NCI-H748 treated with DMSO at 0.1 percent for 48 hours (cell line): Measurements from ENCODE around the gene GYG2.
"Not testable (repeated sequence)": the region's sequence is repeated elsewhere in the genome, so short reads cannot be mapped to it uniquely, and the experiment has no call there.

ENCODE experiments used
- DNase-seq: peaks from one replicate; lab custom pipeline; 2025; lab: John Stamatoyannopoulos, UW

The GYG2 gene

GRCh38 chrX:2872671-2873277, 44.0 kb downstream of the GYG2 start:
- DNase-seq: no peak

GRCh38 chrX:2874222-2875135, 45.7 kb downstream of the GYG2 start:
- DNase-seq: no peak

- no peak for DNase-seq
These were observed 46.4 kb downstream of the GYG2 start for GRCh38 chrX:2875136-2875481.

GRCh38 chrX:2875798-2876399, 47.2 kb downstream of the GYG2 start:
- DNase-seq: no peak

GRCh38 chrX:2878563-2878962, 49.8 kb downstream of the GYG2 start:
- no peak for DNase-seq

- DNase-seq: no peak
These were observed 50.9 kb downstream of the GYG2 start for GRCh38 chrX:2879670-2880069.

- no peak for DNase-seq
These were observed 55.0 kb downstream of the GYG2 start for GRCh38 chrX:2883770-2884169.

GRCh38 chrX:2888309-2888708, 59.6 kb downstream of the GYG2 start:
- no peak for DNase-seq

GRCh38 chrX:2889045-2889605, 60.4 kb downstream of the GYG2 start:
- DNase-seq: no peak

GRCh38 chrX:2889706-2890490, 61.2 kb downstream of the GYG2 start:
- not testable (repeated sequence) for DNase-seq

- DNase-seq: not testable (repeated sequence)
These were observed 62.1 kb downstream of the GYG2 start for GRCh38 chrX:2890536-2891460.

- no peak for DNase-seq
These were observed 64.1 kb downstream of the GYG2 start for GRCh38 chrX:2892816-2893215.

GRCh38 chrX:2894885-2895292, 66.2 kb downstream of the GYG2 start:
- DNase-seq: peak; percentile 14

GRCh38 chrX:2897311-2897689, 68.6 kb downstream of the GYG2 start:
- DNase-seq: no peak

GRCh38 chrX:2897690-2898623, 69.2 kb downstream of the GYG2 start:
- DNase-seq: peak; percentile 25

- DNase-seq: no peak
These were observed 70.2 kb downstream of the GYG2 start for GRCh38 chrX:2898846-2899512.

- DNase-seq: no peak
These were observed 72.8 kb downstream of the GYG2 start for GRCh38 chrX:2901367-2902036.

GRCh38 chrX:2902841-2903240, 74.1 kb downstream of the GYG2 start:
- no peak for DNase-seq

- no peak for DNase-seq
These were observed 74.6 kb downstream of the GYG2 start for GRCh38 chrX:2903366-2903765.
